HG02798 (cell line): ENCODE measurements around the gene ANKLE2.
"Not testable (repeated sequence)": the region's sequence is repeated elsewhere in the genome, so short reads cannot be mapped to it uniquely, and the experiment has no call there.

Experiments used
- ATAC-seq: cut with Tn5 transposase; IDR thresholded peaks from one replicate; pipeline ENCODE4 v1.9.1; 2021; ENCODE audit warnings: mild to moderate bottlenecking; ENCODE audit not compliant: unreplicated experiment, poor library complexity

ANKLE2 gene

GRCh38 chr12:132779781-132780353, 18.2 kb upstream of the ANKLE2 start:
- no peak for ATAC-seq

DNA sequence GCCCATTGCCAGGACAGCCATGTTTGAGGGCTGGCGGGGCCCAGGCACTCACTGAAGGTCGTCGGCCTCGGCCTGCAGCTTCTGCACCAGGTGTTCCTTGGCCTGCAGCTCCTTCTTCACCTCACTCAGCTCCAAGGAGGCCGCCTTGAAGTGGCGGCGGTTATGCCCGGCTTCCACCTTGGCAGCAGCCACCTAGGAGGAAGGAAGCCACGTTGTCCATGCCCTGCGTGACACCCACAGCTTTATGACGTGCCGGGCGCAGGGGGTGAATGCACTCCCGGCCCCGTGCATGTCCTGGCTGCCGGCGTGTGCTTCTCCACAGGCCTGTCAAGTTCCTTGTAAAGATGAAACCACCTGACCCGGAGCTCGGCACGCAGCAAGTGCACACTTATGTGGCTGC, 16.0 kb upstream of the ANKLE2 start:
- ATAC-seq: no peak

GRCh38 chr12:132776816-132777568, 15.4 kb upstream of the ANKLE2 start:
- ATAC-seq: no peak

- not testable (repeated sequence) for ATAC-seq
Measured at GRCh38 chr12:132776230-132776625, 14.6 kb upstream of the ANKLE2 start.

GRCh38 chr12:132775502-132776229, 14.0 kb upstream of the ANKLE2 start:
- no peak for ATAC-seq

DNA sequence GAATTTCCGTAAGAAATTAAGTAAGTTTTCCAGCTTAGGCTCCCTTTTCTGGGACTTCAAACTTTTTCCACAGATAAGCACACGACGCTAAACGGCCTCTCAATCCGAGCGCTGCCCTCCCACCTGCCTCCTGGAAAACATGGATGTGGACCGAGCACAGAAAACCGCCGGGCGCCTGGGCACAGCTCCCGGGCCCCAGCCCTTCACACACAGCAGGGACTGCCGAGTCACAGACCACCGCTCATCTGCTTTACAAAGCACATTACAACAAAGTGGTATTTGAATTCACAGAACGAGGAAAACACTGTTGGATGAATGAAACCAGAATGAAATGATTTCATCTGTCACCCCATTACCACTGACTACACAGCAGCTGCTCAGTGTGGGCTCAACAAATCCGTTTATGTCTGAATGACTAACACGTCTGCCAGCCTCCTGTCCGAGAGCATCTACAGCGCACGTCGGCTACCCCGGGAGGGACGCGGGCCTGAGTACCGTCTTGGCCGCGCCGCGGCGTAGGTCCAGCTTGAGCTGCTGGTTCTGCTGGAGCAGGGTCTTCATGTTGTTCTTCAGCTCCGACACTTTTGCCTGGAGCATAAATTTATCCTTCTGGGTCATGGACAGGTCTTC, 13.1 kb upstream of the ANKLE2 start:
- ATAC-seq: no peak

DNA sequence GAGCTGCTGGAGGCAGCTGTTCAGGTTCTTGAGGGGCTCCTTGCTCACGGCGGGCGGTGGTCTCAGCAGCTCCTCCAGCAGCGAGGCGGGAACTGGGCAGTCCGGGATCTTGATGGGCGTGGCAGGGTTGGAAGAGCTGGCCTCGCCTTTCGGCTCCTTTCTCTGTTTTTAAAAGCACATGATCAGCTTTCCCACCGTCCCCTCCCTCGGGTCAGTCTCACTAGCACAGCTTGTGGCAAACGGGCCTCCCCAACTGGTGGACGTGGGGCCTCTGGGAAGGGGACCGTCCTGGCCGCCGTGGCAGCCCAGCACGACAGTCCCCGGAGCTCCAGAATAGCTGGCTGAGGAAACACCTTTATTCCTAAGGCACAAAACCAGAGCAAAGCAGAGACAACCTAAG, 12.5 kb upstream of the ANKLE2 start:
- no peak for ATAC-seq

DNA sequence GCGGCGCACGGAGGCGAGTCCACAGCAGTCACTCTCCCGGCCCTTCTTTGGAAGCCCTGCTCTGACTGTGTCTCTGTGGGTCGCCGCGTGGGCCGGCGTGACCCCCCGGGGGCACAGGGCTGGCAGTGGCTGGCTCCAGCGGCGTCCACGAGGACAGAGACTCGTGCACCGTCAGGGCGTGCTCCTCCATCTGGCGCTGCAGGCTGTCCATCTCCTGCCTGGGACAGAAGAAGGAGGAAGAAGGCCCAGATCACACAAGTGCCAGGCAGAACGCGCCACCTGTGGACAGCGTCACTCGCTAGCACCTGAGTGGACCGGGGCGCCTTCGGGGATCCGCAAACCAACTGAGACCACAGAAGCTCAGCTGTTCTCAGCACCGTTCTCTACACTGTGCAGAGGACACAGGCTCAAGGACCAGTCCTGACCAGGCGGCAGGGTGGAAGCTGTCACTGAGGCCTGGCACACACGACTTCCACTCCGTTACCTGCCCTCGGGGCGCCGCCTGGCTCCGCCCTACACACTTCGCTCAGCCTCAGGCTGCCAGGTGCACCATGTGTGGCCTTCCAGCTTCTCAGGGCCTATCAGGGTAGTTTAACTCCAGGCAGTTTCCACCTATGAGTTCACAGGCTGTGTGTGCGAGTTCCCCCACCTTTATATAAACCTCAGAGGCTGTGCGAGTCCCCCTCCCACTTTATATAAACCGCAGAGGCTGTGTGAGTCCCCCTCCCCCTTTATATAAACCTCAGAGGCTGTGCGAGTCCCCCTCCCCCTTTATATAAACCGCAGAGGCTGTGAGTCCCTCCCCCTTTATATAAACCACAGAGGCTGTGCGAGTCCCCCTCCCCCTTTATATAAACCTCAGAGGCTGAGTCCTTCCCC, 11.7 kb upstream of the ANKLE2 start:
- ATAC-seq: no peak

DNA sequence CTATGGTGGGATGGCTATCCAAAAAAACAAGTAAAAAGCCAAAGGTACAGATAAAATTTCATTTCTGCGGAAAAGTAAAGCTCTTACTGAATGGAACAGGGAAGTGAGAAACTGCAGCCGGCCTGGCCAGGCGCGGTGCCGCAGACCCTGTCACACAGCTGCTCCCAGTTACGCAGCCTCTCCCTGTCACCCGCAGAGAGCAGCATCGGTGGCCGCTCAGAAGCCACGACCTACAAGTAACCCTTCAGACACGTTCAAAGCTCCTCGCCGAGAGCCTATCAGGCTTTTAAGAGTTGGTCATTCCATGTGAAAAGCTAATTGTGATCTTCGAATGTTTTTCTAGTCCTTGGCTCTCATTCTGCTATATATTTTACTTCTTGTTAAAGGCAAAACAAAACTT, 11.0 kb upstream of the ANKLE2 start:
- peak; percentile 55 for ATAC-seq

GRCh38 chr12:132771126-132771838, 9.7 kb upstream of the ANKLE2 start:
- ATAC-seq: peak; percentile 57

GRCh38 chr12:132766380-132767085, 4.9 kb upstream of the ANKLE2 start:
- no peak for ATAC-seq

DNA sequence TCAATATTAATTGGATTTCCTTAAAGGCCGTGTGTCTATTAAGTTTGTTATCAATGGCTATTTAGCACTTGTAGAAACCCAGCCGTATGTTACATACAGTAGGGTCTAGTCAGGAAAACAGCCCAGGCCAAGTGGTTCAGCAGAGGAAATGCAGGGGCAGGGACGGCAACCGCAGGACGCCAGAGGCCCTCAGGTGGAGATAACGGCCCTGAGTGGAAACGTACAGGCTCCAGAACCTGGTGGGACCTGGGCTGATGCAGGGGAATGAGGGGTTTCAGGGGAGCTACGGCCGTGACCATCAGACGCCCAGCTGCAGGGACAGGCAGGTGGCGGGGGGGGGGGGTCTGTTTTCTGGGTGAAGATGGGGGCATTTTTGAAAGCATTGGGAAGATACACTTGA, 3.7 kb upstream of the ANKLE2 start:
- no peak for ATAC-seq

- no peak for ATAC-seq
Measured at GRCh38 chr12:132764231-132764630, 2.6 kb upstream of the ANKLE2 start.

- ATAC-seq: peak; percentile 81
Measured at GRCh38 chr12:132761921-132762583, 420 bp upstream of the ANKLE2 start.

- no peak for ATAC-seq
Measured at GRCh38 chr12:132759359-132759758, 2.3 kb downstream of the ANKLE2 start.

- not testable (repeated sequence) for ATAC-seq
Measured at GRCh38 chr12:132758825-132759224, 2.8 kb downstream of the ANKLE2 start.

- ATAC-seq: no peak
Measured at GRCh38 chr12:132754160-132754932, 7.3 kb downstream of the ANKLE2 start.

DNA sequence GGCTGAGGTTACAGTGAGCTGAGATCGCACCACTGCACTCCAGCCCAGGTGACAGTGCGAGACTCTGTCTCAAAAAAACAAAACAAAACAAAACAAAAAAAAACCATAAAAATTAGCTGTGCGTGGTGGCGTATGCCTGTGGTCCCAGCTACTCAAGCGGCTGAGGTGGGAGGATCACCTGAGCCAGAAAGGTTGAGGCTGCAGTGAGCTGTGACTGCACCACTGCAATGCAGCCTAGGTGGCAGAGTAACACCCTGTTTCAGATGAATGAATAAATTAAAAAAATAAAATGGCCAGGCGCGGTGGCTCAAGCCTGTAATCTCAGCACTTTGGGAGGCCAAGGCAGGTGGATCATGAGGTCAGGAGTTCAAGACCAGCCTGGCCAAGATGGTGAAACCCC, 8.0 kb downstream of the ANKLE2 start:
- ATAC-seq: not testable (repeated sequence)
